ENCODE data around the gene FAM117A.

The FAM117A gene

GRCh38 chr17:49756323-49757150, 7.4 kb downstream of the FAM117A start:
- TF ChIP-seq, protein P1, sequence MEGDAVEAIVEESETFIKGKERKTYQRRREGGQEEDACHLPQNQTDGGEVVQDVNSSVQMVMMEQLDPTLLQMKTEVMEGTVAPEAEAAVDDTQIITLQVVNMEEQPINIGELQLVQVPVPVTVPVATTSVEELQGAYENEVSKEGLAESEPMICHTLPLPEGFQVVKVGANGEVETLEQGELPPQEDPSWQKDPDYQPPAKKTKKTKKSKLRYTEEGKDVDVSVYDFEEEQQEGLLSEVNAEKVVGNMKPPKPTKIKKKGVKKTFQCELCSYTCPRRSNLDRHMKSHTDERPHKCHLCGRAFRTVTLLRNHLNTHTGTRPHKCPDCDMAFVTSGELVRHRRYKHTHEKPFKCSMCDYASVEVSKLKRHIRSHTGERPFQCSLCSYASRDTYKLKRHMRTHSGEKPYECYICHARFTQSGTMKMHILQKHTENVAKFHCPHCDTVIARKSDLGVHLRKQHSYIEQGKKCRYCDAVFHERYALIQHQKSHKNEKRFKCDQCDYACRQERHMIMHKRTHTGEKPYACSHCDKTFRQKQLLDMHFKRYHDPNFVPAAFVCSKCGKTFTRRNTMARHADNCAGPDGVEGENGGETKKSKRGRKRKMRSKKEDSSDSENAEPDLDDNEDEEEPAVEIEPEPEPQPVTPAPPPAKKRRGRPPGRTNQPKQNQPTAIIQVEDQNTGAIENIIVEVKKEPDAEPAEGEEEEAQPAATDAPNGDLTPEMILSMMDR (IDR thresholded peaks at IDR 0.05; ENCODE audit: insufficient read depth, low read depth, low read length, missing control alignments): no peak
- DNase-seq (ENCODE audit: low read depth): no peak

DNA sequence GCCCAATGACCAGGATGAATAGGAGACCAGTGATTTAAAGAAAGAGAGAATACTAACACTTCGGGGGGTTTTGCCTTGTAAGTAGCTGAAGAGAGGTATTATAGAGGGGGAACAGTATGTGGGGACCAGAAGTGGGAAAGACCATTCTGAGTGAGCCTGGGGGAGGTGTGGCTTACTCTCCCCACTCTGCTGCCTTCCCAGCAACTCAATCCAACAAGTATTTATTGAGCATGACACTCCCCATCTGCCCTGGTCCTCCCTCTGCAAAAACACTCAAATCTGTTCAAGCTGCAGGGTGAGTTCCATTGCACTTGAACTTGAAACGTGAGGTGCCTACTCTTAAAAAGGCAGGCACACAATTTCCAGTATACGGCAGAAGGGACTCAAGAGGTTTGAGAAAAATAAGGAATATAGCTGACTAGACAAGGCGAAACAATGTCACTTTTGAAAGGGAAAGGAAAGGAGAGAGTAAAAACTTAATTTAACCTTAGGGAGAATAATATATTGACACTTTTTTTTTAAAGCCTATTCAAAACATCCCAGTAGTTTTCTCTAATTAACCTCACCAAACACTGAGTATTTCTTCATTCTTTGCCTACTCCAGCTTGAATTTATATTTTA, 8.2 kb downstream of the FAM117A start:
- TF ChIP-seq, protein P1 (IDR thresholded peaks at IDR 0.05; ENCODE audit: insufficient read depth, low read depth, low read length, missing control alignments): no peak
- H3K4me3 ChIP-seq (ENCODE audit: low read depth, low read length): no peak overlapping the region

More at GRCh38 chr17:49756323-49757150, 7.4 kb downstream of the FAM117A start:
- no peak overlapping the region for H3K4me3 ChIP-seq (ENCODE audit: low read depth, low read length)

GRCh38 chr17:49753959-49754391, 10.0 kb downstream of the FAM117A start:
- no peak overlapping the region for H3K4me3 ChIP-seq (ENCODE audit: low read depth, low read length)
- TF ChIP-seq, protein P1 (IDR thresholded peaks at IDR 0.05; ENCODE audit: insufficient read depth, low read depth, low read length, missing control alignments): no peak
- DNase-seq (ENCODE audit: low read depth): no peak

More for the DNA sequence above, 8.2 kb downstream of the FAM117A start:
- no peak for DNase-seq (ENCODE audit: low read depth)

DNA sequence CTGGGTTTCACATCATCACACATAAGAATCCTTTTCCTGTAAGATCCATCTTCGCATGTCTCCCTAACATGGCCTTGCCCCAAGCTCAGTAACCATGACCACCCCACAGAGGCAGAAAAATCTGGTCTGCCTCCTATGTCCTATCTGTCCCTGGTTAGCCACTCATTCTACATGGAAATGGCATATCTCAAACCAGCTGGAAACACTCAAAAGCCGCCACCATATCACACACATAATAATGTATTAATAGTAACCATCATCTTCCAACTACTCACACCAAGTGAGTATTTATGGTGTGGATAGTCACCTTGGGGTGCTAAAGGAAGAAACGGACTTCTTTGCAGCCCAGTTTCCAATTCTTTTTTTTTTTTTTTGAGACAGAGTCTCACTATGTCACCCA, 11.4 kb downstream of the FAM117A start:
- TF ChIP-seq, protein P1 (IDR thresholded peaks at IDR 0.05; ENCODE audit: insufficient read depth, low read depth, low read length, missing control alignments): no peak
- DNase-seq (ENCODE audit: low read depth): no peak
- H3K4me3 ChIP-seq (ENCODE audit: low read depth, low read length): no peak overlapping the region

DNA sequence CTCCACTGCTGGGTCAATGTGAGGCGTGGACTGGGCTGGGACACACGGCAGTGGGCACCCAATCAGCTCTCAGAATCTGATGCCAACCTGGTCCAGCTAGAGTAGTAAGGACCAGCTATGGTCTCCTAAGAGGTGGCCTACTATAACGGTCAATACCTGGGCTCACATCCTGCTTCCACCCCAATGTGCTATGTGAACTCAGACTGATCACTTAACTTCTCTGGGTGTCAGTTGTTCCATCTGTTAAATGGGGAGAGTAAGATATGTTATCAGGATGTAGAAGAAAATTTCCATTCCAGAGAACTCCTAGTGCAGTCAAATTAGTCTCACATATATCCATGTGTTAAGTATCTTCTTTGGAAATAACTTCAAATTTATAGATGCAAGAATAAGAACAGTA, 14.2 kb downstream of the FAM117A start:
- DNase-seq (ENCODE audit: low read depth): no peak
- TF ChIP-seq, protein P1 (IDR thresholded peaks at IDR 0.05; ENCODE audit: insufficient read depth, low read depth, low read length, missing control alignments): no peak
- H3K4me3 ChIP-seq (ENCODE audit: low read depth, low read length): no peak overlapping the region

DNA sequence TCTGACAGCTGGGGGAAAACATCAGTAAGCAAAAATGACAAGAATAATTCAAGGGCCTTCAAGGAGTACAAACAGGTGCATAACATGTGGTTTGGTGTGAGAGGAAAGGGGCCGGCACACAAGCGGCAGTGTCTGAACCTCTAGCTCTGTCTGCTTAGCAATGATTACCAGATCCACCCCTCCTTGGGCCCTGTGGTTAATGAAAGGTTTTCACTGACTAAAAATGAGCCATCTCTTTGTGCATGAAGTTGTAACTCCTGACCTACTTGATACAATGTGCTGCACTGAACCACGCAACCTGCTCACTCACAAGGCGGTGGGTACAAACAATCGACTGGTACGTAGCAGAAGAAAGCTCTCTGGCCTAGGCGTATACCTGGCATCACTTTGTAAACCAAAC, 15.1 kb downstream of the FAM117A start:
- TF ChIP-seq, protein P1 (IDR thresholded peaks at IDR 0.05; ENCODE audit: insufficient read depth, low read depth, low read length, missing control alignments): no peak
- peak; percentile 93 for DNase-seq (ENCODE audit: low read depth)
- H3K4me3 ChIP-seq (ENCODE audit: low read depth, low read length): no peak overlapping the region
